ENCODE data around the gene FAM47E.

Gene FAM47E

DNA sequence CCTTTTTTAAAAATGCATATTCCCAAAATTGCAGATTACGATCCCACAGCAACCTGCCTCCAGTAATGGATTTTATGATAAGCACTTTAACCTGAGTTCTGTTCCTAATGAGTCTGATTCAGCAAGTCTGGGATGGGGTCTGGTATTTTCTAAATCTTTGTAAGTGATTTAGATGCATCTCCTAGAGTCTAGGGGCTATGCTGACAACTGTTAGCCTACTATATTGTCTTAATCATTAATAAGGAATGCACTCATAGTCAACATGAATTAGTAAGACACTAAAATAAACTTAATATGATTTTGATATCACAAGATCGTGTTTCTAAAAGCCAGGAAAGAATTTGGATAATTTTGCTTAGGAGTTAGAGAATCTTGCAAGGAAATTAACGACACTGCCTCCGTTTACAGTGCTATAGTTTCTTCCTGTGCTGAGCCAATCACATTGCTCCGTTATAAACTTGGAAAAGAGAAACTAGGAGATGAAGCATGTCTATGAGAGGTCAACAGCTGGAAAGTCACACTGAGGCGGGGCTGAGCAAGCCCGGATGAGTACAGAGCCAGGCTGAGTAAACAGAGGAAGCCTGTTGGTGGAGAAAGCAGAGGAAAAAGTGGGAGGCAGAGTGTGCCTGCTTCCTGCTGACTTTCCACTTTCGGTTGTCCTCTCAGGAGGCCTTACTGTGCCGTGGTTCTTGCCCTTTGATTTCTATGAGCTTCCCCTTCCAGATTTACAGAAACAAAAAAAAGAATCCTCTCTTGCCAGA is 43.3 kb upstream of the FAM47E start:
- in situ Hi-C loops (cut with MboI; ENCODE audit: low pct_unique_long_range_greater_than_20kb, low sequenced_read_pairs, unreplicated experiment), result no loop called here
- TF ChIP-seq, protein P1, sequence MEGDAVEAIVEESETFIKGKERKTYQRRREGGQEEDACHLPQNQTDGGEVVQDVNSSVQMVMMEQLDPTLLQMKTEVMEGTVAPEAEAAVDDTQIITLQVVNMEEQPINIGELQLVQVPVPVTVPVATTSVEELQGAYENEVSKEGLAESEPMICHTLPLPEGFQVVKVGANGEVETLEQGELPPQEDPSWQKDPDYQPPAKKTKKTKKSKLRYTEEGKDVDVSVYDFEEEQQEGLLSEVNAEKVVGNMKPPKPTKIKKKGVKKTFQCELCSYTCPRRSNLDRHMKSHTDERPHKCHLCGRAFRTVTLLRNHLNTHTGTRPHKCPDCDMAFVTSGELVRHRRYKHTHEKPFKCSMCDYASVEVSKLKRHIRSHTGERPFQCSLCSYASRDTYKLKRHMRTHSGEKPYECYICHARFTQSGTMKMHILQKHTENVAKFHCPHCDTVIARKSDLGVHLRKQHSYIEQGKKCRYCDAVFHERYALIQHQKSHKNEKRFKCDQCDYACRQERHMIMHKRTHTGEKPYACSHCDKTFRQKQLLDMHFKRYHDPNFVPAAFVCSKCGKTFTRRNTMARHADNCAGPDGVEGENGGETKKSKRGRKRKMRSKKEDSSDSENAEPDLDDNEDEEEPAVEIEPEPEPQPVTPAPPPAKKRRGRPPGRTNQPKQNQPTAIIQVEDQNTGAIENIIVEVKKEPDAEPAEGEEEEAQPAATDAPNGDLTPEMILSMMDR (IDR thresholded peaks at IDR 0.05; ENCODE audit: extremely low read depth, insufficient read depth, missing control alignments), result no peak
- DNase-seq (ENCODE audit: low spot score), result no peak

DNA sequence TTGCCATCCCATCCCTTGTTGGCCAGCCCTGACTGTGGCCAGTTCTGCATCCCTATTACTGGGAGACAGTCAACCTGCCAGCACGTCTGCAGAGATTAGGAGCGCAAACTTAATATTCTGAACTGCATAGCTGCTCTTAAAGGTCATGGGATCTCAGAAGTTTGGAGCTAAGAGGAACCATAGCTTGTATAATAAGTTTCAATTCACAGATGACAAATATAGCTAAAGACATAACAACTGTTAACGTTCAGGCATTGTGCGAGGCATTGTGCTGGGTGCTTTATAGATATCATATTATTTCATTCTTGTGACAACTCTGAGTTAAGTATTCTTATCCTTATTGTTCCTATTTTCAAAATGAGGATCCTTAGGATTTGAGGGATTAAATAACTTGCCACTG is 41.6 kb upstream of the FAM47E start:
- DNase-seq (ENCODE audit: low spot score), result no peak
- in situ Hi-C loops (cut with MboI; ENCODE audit: low pct_unique_long_range_greater_than_20kb, low sequenced_read_pairs, unreplicated experiment), result no loop called here
- TF ChIP-seq, protein P1 (IDR thresholded peaks at IDR 0.05; ENCODE audit: extremely low read depth, insufficient read depth, missing control alignments), result no peak

DNA sequence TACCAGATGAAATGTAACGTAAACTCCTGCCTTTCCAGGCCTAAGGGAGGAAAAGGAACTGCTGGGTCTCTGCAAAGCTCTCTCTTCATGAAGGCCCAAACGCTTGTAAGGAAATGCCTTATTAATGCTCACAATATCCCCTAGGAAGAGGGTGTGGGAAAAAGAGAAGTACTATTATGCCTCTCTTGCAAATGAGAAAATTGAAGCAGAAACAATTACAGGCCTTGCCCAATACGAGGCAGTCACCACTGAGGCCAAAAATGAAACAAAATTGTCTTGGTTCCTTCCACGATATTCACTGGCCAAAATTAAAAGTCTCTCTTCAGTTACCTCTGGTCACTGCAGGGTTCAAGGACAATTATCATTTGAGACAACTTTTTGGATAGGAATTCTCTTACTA is 41.1 kb upstream of the FAM47E start:
- in situ Hi-C loops (cut with MboI; ENCODE audit: low pct_unique_long_range_greater_than_20kb, low sequenced_read_pairs, unreplicated experiment), result no loop called here
- TF ChIP-seq, protein P1 (IDR thresholded peaks at IDR 0.05; ENCODE audit: extremely low read depth, insufficient read depth, missing control alignments), result no peak
- DNase-seq (ENCODE audit: low spot score), result no peak

DNA sequence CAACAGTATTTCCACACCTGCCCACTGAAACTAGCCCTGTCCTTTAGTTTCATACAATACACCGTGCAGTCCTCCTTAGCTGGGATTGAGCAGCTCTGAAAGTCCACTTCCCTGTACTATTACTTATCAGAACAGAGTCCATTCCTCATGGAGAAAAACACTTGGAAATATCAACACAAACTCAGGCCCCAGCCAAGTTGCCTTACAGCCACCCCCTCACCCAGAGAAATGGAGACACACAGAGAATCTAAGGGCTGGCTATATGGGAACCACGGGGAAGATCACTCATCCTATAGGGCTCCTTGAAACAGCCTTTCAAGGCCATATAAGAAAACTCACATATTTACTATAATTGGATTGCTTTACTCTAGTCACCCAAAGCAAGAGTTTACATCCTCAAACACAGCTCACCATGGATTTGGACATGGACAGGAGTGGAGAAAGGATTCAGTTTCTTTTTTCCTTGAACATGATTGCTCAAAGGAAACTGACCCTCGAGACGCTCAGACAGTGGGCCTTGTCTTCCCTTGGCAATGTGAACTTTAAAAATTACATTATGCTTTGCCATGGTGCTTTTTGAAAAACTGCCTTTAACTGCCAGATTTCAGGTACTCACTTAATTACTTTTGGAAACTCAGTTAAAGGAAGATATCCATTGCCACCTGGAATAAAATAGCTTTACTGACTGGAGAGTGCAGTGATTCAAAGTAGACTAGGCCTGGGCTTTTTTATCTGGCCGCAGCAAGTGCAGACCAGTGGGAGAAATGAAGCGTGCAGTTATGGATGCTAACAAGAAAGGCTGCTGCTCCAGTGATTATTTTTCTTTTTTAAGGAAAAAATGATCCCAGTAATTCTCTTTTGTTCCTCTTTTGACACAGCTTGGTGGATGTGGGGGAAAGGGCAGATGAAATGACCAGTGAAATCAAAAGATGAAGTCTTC is 39.5 kb upstream of the FAM47E start:
- TF ChIP-seq, protein P1 (IDR thresholded peaks at IDR 0.05; ENCODE audit: extremely low read depth, insufficient read depth, missing control alignments), result no peak
- in situ Hi-C loops (cut with MboI; ENCODE audit: low pct_unique_long_range_greater_than_20kb, low sequenced_read_pairs, unreplicated experiment), result no loop called here
- DNase-seq (ENCODE audit: low spot score), result no peak

DNA sequence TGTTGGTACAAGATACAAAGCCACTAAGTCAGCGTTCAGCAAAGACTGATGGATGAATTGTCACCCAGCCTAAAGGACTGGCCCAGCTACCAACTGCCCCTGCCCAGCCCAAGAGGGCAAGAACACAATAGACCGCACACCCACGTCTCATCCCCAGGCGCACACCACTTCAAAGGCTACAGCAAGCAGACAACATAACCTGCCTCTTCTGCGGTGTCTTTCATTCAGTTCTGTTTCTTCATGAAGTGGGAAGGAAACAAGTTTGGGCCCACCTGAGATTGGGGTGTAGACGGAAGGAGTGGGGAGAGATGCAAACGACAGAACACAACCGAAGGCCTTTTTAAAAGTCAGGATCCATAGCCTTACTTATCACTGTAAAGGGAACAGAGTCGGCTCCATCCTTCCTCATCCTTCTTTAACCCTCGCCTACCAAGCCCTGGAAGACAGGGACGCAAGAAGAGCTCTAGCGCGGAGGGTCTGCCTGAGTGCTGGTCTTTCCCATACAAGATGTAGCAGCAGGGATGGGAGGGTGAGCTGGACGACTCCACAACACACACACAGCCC is 38.6 kb upstream of the FAM47E start:
- DNase-seq (ENCODE audit: low spot score), result peak; percentile 34
- TF ChIP-seq, protein P1 (IDR thresholded peaks at IDR 0.05; ENCODE audit: extremely low read depth, insufficient read depth, missing control alignments), result no peak
- in situ Hi-C loops (cut with MboI; ENCODE audit: low pct_unique_long_range_greater_than_20kb, low sequenced_read_pairs, unreplicated experiment), result no loop called here

DNA sequence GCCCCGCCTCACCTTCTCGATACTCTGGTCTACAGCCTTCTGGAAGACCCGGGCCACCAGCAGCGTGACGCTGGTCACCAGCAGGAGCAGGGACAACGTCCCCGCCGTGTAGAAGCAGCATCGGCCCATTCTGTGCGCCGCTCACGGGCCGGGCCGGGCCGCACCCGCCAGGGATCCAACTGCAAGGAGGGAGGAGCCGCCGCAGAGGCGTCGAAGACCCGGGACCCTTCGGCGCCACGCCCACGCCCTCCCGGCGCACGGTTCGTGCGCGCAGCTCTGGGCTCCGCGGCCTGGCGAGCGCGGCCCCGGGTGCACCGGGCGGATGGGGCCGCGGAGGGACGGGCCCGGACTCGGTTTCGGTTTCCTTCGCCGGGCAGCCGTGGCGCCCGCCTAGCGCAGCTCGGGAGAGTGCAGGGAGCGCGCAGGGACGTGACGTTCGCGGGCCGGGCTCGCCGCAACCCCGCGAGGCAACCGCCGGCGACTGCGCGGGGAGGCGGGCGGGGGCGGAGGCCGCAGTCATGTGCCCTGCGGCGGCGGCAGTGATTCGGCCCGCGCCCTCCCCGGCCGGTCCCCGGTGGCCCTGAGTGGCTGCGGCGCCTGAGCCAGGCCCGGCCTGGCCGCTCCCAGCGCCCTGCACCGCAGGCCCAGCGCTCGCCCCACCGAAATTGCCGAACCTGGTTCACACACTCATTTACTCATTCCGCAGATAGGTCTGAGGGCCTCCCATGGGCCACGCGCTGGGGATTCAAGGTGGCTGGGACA is 37.9 kb upstream of the FAM47E start, which contains the start of gene SCARB2:
Gene SCARB2 (minus strand): TSS at position 410 of the 762 bp plus-strand sequence. CDS start 281 bp downstream, at position 129.
- peak; percentile 87 for DNase-seq (ENCODE audit: low spot score)
- TF ChIP-seq, protein P1 (IDR thresholded peaks at IDR 0.05; ENCODE audit: extremely low read depth, insufficient read depth, missing control alignments), result no peak
- in situ Hi-C loops (cut with MboI; ENCODE audit: low pct_unique_long_range_greater_than_20kb, low sequenced_read_pairs, unreplicated experiment), result no loop called here
